Nephron progenitor cell (in vitro differentiated cells): ENCODE results near the gene EPHA7.

ENCODE experiments used
- DNase-seq: peaks from one replicate; pipeline ENCODE4 v3.0.0; 2021
- H3K27ac Mint-ChIP-seq: 2 replicates; pipeline ENCODE4 v1.8.0; 2021; ENCODE audit warnings: mild to moderate bottlenecking, moderate library complexity, mixed read lengths
- H3K27me3 Mint-ChIP-seq: 2 replicates; pipeline ENCODE4 v1.8.0; 2021; ENCODE audit warnings: mild to moderate bottlenecking, low read depth, mixed read lengths; ENCODE audit not compliant: poor library complexity
- H3K36me3 Mint-ChIP-seq: 2 replicates; pipeline ENCODE4 v1.8.0; 2021; ENCODE audit warnings: low read depth, mixed read lengths
- H3K4me1 Mint-ChIP-seq: 2 replicates; pipeline ENCODE4 v1.8.0; 2021; ENCODE audit warnings: mixed read lengths
- H3K4me3 Mint-ChIP-seq: 2 replicates; pipeline ENCODE4 v1.8.0; 2021; ENCODE audit warnings: mild to moderate bottlenecking, moderate library complexity, mixed read lengths
- H3K9me3 Mint-ChIP-seq: 2 replicates; pipeline ENCODE4 v1.8.0; 2021; ENCODE audit warnings: mild to moderate bottlenecking, moderate library complexity, mixed read lengths
- CTCF ChIP-seq: fragments of 200-600 bp; sonication (generic); IDR thresholded peaks from 2 replicates; pipeline ENCODE4 v1.5.0; 2021; ENCODE audit warnings: antibody characterized with exemption

EPHA7 gene

DNA sequence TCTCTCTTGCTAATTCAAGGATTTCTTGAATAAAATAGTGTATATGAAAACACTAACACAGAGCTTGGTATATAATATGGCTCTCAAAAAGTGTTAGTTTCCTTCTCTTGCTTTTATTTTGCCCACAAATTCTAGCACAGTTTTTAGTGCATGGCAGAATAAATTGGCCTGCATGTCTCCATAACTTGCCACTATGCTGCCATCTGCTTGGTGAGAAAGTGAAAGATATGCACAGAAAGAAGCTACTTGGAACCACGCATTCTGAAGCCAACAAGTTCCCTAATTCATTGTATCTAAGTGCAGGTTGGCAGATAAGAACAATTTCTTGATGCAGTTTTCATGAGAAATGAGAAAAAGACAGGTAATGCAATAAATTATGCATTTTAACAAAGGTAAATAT, 101.2 kb downstream of the EPHA7 start:
- Mint-ChIP-seq H3K9me3 (no peaks in the 10 kb centered on the region), H3K27me3 (no peaks in the 10 kb centered on the region), H3K27ac (no peak overlapping the region), H3K4me3 (no peak overlapping the region), H3K4me1 (no peaks in the 10 kb centered on the region), H3K36me3 (no peaks in the 10 kb centered on the region)
- DNase-seq, result no peak
- no peak for TF ChIP-seq CTCF

DNA sequence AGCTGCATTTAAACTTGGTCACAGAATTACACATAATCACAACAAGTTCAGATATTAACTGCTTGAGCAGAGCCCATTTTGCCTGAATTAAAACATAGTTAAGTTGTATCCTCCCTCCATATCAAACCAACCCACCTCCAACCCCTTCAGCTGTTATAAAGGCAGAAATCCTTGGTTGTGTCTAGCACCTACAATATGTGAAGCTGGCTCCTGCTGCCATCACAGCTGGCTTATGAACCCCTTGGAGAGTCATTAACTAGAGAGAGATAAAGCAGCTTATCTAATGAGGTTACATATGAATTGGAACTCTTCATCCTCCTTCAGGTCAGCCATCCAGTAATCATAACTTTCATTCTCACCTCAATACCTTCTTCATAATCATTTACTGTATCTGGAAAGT, 101.8 kb downstream of the EPHA7 start:
- Mint-ChIP-seq H3K27ac (no peak overlapping the region), H3K4me3 (no peak overlapping the region), H3K4me1 (no peaks in the 10 kb centered on the region), H3K36me3 (no peaks in the 10 kb centered on the region), H3K9me3 (no peaks in the 10 kb centered on the region), H3K27me3 (no peaks in the 10 kb centered on the region)
- DNase-seq, result no peak
- TF ChIP-seq CTCF, result no peak

GRCh38 chr6:93307505-93308409, 111.6 kb downstream of the EPHA7 start:
- Mint-ChIP-seq H3K27ac (no peak overlapping the region), H3K9me3 (no peaks in the 10 kb centered on the region), H3K27me3 (no peaks in the 10 kb centered on the region), H3K4me1 (no peaks in the 10 kb centered on the region), H3K4me3 (no peak overlapping the region), H3K36me3 (peaks cover 6% of the 10 kb centered on the region)
- no peak for TF ChIP-seq CTCF
- DNase-seq, result no peak

GRCh38 chr6:93305088-93305487, 114.3 kb downstream of the EPHA7 start:
- Mint-ChIP-seq H3K27ac (no peak overlapping the region), H3K36me3 (no peaks in the 10 kb centered on the region), H3K27me3 (no peaks in the 10 kb centered on the region), H3K4me1 (no peaks in the 10 kb centered on the region), H3K4me3 (no peak overlapping the region), H3K9me3 (no peaks in the 10 kb centered on the region)
- no peak for TF ChIP-seq CTCF
- DNase-seq, result no peak

DNA sequence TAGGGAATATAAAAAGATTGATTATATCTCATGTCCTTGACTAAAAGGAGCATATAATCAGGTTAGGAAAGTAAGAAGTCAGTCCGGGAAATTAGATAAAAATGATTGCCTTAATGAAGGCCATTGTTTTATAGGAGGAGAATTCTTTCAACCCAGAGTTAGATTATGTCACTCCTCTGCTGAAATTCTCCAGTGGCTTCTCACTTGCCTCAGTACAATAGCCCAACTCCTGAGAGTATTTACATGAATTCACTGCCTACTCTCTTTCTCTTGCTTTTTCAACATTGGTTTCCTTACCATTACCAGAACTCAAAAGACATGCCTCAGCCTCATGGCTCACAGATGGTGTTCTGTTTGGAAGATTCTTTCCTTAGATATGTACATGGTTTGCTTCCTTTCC, 114.9 kb downstream of the EPHA7 start:
- peaks cover 4% of the 10 kb centered on the region for H3K36me3 Mint-ChIP-seq
- no peaks in the 10 kb centered on the region for H3K4me1 Mint-ChIP-seq
- H3K27me3 Mint-ChIP-seq, result no peaks in the 10 kb centered on the region
- no peak for TF ChIP-seq CTCF
- H3K9me3 Mint-ChIP-seq, result no peaks in the 10 kb centered on the region
- H3K27ac Mint-ChIP-seq, result peak overlapping the region; percentile 2
- DNase-seq, result no peak
- H3K4me3 Mint-ChIP-seq, result no peak overlapping the region

- Mint-ChIP-seq H3K9me3 (no peaks in the 10 kb centered on the region), H3K4me1 (no peaks in the 10 kb centered on the region), H3K36me3 (peaks cover 4% of the 10 kb centered on the region), H3K4me3 (no peak overlapping the region), H3K27ac (no peak overlapping the region), H3K27me3 (no peaks in the 10 kb centered on the region)
- no peak for TF ChIP-seq CTCF
- DNase-seq, result no peak
These were observed 118.7 kb downstream of the EPHA7 start for GRCh38 chr6:93300661-93301060.
